Esophagus squamous epithelium (tissue), 5 donors: ENCODE results near the gene KLHL12. TPM values are rescaled to one million over a fixed set of nuclear protein-coding genes. Genes with fewer than 3 reads are reported as not detected.

Experiments used
- DNase-seq: peaks from one replicate; lab custom pipeline; 2025; lab: John Stamatoyannopoulos, UW
- H3K27ac ChIP-seq, 4 donors: fragments of 200-600 bp; sonication (generic); one replicate each; pipeline ENCODE4 v1.5.1; 2016 to 2019; ENCODE audit warnings: mild to moderate bottlenecking in 1 of 4
- H3K27me3 ChIP-seq, 4 donors: fragments of 200-600 bp; sonication (generic); 1 replicate in 3 of 4; 2 replicates in 1 of 4; pipeline versions ENCODE4 v1.5.1 to v1.6.0; 2017 to 2021; ENCODE audit warnings: antibody characterized with exemption in 1 of 4
- H3K36me3 ChIP-seq, 3 donors: fragments of 200-600 bp; sonication (generic); one replicate each; pipeline ENCODE4 v1.5.1; 2016 to 2019
- H3K4me1 ChIP-seq, 3 donors: fragments of 200-600 bp; sonication (generic); one replicate each; pipeline ENCODE4 v1.5.1; 2017 to 2019
- H3K4me3 ChIP-seq, 4 donors: fragments of 200-600 bp; sonication (generic); 1 replicate in 3 of 4; 2 replicates in 1 of 4; pipeline ENCODE4 v1.5.1; 2016 to 2019; ENCODE audit warnings: mild to moderate bottlenecking in 2 of 4, moderate library complexity in 1 of 4
- H3K9me3 ChIP-seq, 3 donors: fragments of 200-600 bp; sonication (generic); one replicate each; pipeline ENCODE4 v1.5.1; 2016 to 2019
- POLR2A ChIP-seq, 4 donors: fragments of 450-650 bp; IDR thresholded peaks; one replicate each; pipeline ENCODE4 v1.6.1; 2017; ENCODE audit warnings: antibody characterized with exemption in 4 of 4, mild to moderate bottlenecking in 4 of 4, moderate library complexity in 3 of 4
- WGBS, 2 donors: methylation state at CpG; one replicate each; pipeline ENCODE4 v1.1.5; 2018; 5-methylcytosine and 5-hydroxymethylcytosine counted together
- intact Hi-C: fragments of 100-400 bp; cut with DNase I; formaldehyde crosslinking; loops from one replicate; pipeline ENCODE4 v1.15.0; 2022
- total RNA-seq, 4 donors: library from RNA; depleted of rRNA; stranded (reverse); fragments of >200 nt; gene quantifications; one replicate each; pipeline ENCODE4 v1.1.0, GENCODE V29; 2016
- TF ChIP-seq, protein P1 (sequence below), 6 experiments: fragments of 450-650 bp in 4 of 6; fragments of 200-600 bp in 2 of 6; sonication (generic) in 2 of 6; IDR thresholded peaks; one replicate each; pipeline ENCODE4 v1.5.1; 2016 to 2019; ENCODE audit warnings: antibody characterized with exemption in 6 of 6, mild to moderate bottlenecking in 4 of 6, moderate library complexity in 4 of 6
- donor health status: DM: yes; HTN: yes; CAD: no.

The KLHL12 gene
- total RNA-seq, 4 donors from 2014 or later, result 11.1 to 19.9 (median 14.1) TPM

DNA sequence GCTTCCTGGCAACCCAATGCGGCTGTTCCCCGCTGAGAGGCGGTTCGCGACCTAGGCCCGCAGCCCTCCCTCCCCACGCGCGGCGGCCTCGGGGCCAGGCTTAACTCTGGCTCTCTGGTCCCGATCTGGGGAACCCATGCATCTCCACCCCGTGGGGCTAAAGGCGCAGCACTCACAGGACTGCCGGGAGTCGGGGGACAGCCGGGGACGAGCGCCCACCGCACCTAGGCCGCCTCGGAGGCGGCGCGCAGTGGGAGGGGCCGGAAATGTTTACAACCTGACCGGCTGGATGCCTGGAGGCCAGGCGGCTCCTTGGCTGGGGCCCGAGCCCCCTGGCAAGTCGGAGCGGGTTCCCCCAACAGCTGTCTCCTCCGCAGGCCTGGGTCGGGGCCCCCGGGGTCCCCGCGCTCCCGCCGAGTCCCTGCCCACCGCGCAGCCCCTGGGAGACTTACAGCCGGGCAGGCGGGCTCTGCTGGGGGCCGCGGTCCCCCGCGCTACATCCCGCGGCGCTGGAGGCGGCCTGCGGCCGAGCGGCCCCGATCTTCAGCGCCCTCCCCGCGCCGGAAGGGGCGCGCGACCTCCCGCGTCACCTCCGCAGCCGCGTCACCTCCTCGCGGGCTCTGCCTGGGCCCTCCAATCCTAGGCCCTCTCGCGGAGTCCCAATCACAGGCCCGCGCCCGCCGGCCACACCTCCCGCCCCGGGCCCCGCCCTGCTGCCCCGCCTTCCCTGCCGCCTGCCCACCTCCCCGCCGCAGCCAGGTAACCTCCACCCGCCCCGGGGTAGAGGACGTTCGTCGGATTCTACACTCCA is 30.9 kb upstream of the KLHL12 start, which contains the start of gene ADIPOR1:
TSS of gene ADIPOR1 (minus strand) at position 580 of the 811 bp plus-strand sequence. CDS start 7,242 bp downstream, outside the sequence.
- H3K4me1 ChIP-seq, result peaks cover 27 to 61% (median 44%) of the 10 kb centered on the region in 3 donors

DNA sequence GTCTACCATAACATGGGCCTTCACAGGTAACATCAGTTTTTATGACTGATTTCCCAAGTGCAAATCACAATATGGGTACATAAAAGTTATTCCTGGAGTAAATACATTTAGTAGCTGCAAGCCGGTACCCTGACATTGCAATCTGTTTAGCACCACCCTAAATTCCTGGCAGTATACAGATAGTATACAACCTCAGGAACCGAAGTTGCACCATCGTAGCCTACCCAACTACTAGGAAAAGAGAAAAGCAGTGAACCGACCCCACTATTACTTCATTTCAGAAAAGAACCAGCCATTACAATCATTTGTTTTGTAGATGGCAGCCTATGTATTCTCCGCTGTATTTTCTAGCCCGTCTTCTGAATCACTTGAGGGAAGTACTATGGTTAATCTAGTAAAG is 29.9 kb upstream of the KLHL12 start:
- peaks cover 0 to 13% (median 0%) of the 10 kb centered on the region in 3 donors for H3K36me3 ChIP-seq
- no peaks in the 10 kb centered on the region for H3K27me3 ChIP-seq
- peak overlapping the region; percentile 97 to 100 (median 98) for H3K27ac ChIP-seq
- intact Hi-C loops, result no loop called here
- no peaks in the 10 kb centered on the region for H3K9me3 ChIP-seq
- H3K4me3 ChIP-seq, result peak overlapping the region; percentile 80 to 99 (median 98)
- no peak for DNase-seq
- TF ChIP-seq, protein P1, sequence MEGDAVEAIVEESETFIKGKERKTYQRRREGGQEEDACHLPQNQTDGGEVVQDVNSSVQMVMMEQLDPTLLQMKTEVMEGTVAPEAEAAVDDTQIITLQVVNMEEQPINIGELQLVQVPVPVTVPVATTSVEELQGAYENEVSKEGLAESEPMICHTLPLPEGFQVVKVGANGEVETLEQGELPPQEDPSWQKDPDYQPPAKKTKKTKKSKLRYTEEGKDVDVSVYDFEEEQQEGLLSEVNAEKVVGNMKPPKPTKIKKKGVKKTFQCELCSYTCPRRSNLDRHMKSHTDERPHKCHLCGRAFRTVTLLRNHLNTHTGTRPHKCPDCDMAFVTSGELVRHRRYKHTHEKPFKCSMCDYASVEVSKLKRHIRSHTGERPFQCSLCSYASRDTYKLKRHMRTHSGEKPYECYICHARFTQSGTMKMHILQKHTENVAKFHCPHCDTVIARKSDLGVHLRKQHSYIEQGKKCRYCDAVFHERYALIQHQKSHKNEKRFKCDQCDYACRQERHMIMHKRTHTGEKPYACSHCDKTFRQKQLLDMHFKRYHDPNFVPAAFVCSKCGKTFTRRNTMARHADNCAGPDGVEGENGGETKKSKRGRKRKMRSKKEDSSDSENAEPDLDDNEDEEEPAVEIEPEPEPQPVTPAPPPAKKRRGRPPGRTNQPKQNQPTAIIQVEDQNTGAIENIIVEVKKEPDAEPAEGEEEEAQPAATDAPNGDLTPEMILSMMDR (IDR thresholded peaks at IDR 0.05), result no peak
- no peak for TF ChIP-seq POLR2A (IDR thresholded peaks at IDR 0.05)
- H3K4me1 ChIP-seq, result peaks cover 35 to 71% (median 50%) of the 10 kb centered on the region in 3 donors
- 42% methylated on average over 6 of the region's 6 CpGs for WGBS, 2 donors

More for the DNA sequence above, 30.9 kb upstream of the KLHL12 start, which contains the start of gene ADIPOR1:
- peak in 3 of 4 donors; percentile 95 to 99 (median 99) for TF ChIP-seq POLR2A (IDR thresholded peaks at IDR 0.05)
- TF ChIP-seq, protein P1 (IDR thresholded peaks at IDR 0.05), result peak in 2 of 6 experiments; percentile 33 to 35
- H3K9me3 ChIP-seq, result no peaks in the 10 kb centered on the region
- WGBS, 2 donors, result 0% methylated on average over 3 to 27 of the region's 86 CpGs
- peak; percentile 60 for DNase-seq
- H3K36me3 ChIP-seq, result peaks cover 0 to 22% (median 9%) of the 10 kb centered on the region in 3 donors
- intact Hi-C loops, result no loop called here
- peak within 1 kb of the TSS; percentile 97 to 100 (median 98) for H3K27ac ChIP-seq
- peak within 1 kb of the TSS; percentile 80 to 99 (median 98) for H3K4me3 ChIP-seq
- H3K27me3 ChIP-seq, result no peaks in the 10 kb centered on the region

DNA sequence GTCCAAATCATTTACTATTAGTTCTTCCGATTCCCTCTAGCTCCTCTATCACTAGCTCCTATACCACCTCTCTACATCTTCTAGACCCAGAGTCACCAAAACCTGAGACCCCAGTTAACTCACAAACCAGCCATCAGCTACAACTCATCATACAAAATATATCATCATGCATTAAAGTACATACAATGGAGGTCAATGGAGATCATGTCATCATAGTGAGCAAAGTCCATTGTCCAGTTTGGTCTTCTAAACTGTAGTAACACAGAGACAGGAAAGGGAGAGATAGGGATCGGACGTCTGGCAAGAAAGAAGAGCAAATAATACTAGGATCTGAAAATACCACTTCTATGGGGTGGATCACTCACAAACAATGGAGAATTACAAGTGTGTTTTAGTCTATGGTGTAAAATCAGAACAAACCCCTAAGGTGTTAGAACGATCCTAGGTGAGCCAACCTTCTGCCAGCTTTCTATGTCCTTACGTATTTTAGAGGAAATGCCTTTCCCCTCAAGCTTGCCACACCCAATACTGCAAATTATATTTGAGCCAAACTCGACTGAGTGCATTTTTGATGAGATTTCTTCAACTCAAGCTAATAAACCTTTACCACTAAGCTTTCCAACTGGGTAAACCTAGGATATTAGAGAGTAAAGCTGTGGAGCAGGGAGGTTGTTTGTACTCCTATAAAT is 27.2 kb upstream of the KLHL12 start:
- peak overlapping the region in 2 of 4 donors; percentile 2 to 21 for H3K4me3 ChIP-seq
- no peaks in the 10 kb centered on the region for H3K9me3 ChIP-seq
- DNase-seq, result no peak
- peak overlapping the region; percentile 69 to 100 (median 98) for H3K27ac ChIP-seq
- peaks cover 39 to 77% (median 50%) of the 10 kb centered on the region in 3 donors for H3K4me1 ChIP-seq
- no peak for TF ChIP-seq POLR2A (IDR thresholded peaks at IDR 0.05)
- TF ChIP-seq, protein P1 (IDR thresholded peaks at IDR 0.05), result no peak
- WGBS, 2 donors, result 29 to 41% methylated on average over 6 of the region's 6 CpGs
- H3K36me3 ChIP-seq, result peaks cover 0 to 22% (median 12%) of the 10 kb centered on the region in 3 donors
- no peaks in the 10 kb centered on the region for H3K27me3 ChIP-seq
- intact Hi-C loops, result no loop called here

DNA sequence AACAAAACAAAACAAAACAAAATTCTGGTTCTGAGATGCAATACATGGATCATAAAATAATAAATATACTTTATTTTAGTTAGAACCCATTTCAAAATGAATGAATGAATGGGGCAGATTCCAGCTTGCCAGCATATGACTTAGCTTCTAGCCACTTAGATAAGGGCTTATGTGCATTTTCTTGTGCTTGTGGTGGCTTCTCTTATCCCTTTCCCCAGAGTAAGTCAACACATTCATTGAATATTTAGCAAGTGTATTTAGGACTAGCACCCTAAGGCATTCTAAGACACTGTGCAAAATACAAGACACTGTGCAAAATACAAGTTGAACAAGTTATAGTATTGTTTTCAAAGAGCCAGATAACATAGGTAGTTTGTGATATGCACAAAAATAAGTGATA is 26.4 kb upstream of the KLHL12 start:
- TF ChIP-seq POLR2A (IDR thresholded peaks at IDR 0.05), result no peak
- TF ChIP-seq, protein P1 (IDR thresholded peaks at IDR 0.05), result no peak
- H3K9me3 ChIP-seq, result no peaks in the 10 kb centered on the region
- no peak overlapping the region for H3K4me3 ChIP-seq
- H3K27me3 ChIP-seq, result no peaks in the 10 kb centered on the region
- H3K27ac ChIP-seq, result peak overlapping the region; percentile 69 to 100 (median 98)
- intact Hi-C loops, result no loop called here
- peaks cover 0 to 30% (median 12%) of the 10 kb centered on the region in 3 donors for H3K36me3 ChIP-seq
- DNase-seq, result no peak
- peaks cover 34 to 69% (median 44%) of the 10 kb centered on the region in 3 donors for H3K4me1 ChIP-seq
